Measurements from ENCODE around the gene DOCK9.
"Not testable (repeated sequence)": the region's sequence is repeated elsewhere in the genome, so short reads cannot be mapped to it uniquely, and the experiment has no call there.

Gene DOCK9

DNA sequence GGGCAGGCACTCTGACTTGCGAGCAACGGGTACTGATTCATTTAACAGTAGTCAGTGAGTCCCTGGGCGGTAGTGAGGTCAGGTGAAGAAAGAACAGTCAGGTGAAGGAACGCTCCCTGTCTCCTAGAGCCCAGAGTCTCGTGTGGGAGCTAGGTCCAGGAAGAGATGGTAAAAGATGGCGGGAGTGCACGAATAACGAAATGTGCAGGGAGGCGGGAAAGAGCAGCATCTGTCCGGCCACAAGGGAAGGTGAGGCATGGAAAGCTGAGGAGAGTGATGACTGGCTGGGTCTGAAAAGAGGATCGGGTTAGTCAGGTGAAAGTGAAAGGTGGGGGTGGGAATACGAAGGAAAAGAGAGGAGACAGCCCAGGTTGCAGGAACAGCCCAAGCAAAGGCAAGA lies 161.5 kb downstream of the DOCK9 start:
- DNase-seq, result no peak

DNA sequence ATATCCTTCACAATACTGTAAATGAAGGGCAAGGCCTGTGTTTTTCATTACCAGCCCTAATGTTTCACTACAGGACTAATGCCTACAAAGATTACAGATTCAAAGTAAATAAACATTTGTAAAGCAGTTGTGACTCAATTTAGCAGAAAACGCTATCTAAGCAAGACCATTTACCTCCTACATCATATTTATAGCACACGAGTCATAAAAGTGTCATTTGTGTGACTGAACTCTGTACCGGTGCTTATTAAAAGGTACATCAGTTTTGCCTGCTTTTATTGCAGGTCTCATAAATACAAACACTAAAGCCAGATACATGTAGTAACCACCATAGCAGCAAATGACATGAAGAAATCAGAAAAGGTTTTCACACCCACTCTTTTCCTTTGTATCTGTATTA lies 163.9 kb downstream of the DOCK9 start:
- DNase-seq, result no peak

DNA sequence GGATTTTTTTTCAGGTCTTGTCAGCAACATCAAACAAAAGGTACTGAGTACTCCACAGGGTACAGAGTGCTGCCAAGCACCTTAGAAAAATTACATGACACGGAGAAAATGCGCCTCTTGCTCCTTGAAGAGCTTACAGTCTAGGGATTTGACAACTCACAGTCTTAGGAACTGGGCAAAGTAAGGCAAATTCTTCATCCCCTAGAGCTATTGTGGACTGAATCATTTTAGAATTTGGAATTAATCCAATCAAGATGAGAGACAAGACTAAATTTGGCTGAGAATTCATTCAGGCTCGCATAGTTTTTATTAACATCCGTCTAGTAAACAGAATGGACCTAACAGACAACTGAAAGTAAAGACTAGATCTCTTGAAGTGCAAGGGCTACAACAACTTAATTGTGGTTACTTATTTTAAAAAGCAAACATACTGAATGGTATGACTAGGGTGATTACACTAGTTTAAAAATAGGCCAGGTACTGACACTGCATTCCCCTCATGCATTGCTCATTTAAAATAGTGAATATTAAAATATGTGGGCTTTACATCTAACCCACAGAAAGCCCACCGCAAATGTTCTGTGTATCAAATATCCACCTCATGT lies 165.6 kb downstream of the DOCK9 start:
- DNase-seq, result not testable (repeated sequence)

DNA sequence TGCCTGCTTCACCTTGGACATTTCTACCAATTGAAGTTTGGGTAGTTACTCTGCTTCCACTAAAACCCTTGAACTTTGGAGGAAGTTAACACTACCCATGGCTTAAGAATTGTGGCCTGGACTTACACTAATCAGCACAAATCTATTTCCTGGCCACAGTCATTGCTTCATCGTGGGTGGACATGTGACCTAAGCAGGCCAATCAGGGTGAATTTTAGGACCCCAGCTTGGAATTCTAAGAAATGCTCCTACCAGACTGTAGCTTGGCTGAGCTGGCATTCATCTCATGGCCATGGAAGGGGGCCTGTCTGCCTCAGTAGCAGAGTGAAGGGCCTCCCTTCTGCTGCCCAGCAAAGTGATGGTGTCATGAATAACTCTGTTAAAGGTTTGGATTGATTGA lies 167.1 kb downstream of the DOCK9 start:
- no peak for DNase-seq

DNA sequence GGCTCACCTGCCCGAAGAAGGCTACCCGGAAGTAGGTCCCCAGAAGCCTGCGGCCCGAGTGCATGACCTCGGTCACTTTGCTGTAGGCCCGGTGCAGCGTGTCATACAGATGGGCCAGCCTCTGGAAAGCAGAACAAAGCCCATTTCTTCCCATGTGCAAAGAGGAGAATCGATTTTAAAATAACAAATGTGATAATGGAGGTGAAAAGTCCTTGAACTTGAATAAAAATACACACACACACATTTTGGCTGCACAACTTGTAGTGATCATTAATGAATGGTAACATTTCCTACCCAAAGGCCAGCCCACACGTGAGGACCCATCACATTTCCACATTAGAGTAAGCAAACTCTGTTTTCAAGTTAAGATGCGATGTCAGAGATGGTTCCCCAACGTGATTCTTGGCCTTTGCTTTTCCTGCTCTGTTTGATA lies 168.5 kb downstream of the DOCK9 start:
- no peak for DNase-seq

DNA sequence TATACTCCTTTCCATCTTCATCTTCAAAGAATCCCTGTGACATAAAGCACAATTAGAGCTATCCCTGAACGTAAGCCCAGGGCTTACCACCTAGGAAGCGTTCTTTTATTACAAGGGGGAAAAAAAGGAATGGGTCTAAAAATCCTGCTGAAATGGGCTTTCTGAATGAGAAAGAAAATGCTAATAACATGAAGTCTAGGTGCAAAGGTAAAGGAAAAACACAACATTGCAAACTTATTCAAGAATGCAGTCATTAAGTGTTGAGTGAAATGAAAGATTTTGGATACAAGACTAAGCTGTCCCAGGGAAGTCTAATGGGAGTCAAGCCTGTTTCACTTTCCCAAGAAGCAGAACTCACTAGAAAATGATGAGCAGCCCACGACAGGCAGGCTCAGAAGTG lies 170.1 kb downstream of the DOCK9 start:
- no peak for DNase-seq

DNA sequence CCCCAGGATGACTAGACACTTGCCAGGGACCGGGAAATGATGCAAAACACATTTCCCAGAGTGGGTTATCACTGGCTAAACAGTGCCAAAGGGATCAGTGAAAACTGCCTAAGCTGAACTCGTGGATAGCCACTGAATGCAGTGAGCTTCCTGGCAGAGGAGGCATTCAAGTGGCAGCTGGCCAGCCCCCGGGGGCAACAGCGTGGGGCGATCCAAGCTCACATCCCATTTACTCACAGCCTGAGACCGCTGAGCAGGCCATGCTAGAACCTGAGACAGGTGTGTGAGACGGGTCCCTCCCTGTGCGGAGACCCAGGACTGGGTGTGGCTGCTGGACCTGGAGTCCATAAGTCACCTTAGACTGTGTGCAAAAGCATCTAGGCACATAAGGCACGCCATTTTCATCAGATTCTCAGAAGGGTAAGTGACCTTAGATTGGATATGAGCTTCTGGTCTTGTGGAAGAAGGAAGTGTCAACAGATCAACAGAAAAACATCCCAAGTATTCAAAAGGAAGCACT lies 173.5 kb downstream of the DOCK9 start:
- no peak for DNase-seq

DNA sequence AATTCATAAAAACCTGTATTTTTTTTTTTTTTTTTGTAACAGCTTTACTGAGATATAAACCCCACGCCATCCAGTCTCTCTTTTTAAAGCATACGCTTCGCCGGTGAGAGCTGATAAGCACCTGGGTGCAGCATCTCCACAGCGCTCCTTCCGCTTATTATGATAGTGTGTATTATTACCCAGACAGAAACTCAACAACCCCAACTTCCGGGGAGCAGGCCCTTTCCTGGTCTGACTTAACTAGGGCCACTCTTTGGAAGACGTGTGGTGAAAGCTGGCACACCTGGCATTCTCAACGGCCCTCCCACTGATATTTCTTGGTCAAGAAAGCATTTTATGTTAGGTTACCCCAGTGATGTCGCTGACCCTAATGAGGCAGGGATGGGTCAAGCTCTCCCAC lies 173.9 kb downstream of the DOCK9 start:
- DNase-seq, result no peak

DNA sequence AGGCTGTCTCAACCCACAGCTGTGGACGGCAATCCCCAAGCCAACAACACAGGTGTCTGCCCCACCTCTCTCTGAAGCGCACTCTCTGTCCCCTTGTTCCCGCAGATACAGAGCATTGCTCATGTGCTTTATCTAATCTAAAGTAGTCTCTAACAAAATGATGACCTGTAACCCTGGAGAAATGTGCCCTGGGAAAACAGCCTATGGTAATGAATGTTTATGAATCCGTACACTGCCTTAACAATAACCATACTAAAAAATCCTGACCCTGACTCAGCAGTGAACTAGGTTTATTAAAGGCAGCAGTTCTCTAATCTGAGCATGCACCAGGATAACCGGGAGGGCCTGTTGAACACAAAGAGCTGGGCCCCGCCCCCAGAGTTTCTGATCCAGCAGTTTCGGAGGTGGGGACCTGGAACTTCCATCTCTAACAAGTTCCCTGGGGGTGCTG lies 174.7 kb downstream of the DOCK9 start:
- DNase-seq, result no peak

DNA sequence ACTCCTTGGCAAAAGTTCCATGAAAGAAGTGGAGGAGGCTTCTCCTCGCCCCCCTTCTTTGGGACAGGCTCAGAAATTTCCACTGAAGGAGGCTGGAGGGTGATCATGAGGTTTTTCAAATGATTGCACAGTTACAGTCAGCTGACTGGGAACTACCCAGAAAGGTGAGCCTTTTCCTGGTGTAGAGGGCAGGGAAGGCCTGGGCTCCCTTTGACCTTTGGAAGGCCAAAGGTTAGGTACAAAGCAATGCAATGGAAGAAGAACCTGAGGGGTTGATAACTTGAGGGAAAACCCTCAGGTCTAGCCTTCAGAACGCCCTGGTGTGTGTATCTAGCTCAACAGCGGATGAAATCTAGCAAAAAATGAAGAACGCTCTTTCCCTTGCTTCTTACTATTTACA lies 175.3 kb downstream of the DOCK9 start:
- DNase-seq, result no peak

DNA sequence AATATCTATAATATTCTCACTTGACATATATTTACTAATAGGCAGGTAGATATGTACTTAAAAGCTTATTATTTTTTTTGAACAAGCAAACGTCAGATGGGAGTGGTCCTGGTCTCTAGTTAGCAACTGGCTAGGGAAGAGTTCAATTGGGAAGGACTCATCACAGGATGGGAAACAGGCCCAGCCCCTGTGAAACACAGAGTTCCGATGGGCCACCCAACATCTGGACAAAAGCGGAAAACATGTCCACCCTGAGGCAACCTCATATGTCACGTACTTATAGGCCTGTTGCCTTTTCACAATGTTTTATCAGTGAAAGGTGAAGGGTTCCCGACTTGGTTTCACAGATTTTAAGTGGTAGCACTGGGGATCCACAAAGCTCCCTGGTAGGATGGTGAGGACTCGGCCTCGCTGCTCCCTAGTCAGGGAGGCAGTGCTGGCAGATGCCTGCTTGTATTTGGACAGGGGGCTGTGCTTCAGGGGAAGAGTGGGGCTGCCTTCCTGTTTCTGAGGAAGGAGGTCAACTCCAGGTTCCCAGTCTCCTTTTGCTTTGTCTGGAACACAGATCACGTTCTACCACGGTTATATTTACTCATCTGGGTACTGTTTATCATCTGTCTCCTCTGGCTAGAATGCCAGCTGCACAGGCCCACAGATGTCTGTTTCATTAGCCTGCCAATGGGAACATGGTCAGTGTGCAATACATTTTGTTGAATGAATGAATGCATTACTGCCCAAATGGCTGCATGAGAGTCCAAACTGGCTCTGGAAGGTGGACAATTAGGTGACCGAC lies 176.0 kb downstream of the DOCK9 start:
- no peak for DNase-seq

DNA sequence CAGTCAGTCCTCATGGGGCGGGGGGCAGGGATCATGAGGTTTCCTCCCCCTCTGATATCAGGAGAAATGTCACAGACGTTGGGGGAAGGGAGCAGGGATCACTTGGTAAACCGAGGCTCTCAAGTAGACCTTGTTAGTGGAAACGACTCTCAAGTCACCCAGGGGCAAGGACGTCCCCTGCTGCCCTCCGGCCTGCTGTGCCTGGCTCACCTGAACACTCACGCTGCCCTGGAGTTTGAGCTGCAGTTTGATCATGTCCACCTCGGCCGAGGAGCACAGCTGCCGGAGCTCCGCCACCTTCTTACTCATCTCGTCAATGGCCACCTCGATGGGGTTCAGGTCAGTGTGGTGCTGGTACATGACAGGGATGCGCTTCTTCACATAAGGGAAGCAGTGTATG lies 177.8 kb downstream of the DOCK9 start:
- no peak for DNase-seq

DNA sequence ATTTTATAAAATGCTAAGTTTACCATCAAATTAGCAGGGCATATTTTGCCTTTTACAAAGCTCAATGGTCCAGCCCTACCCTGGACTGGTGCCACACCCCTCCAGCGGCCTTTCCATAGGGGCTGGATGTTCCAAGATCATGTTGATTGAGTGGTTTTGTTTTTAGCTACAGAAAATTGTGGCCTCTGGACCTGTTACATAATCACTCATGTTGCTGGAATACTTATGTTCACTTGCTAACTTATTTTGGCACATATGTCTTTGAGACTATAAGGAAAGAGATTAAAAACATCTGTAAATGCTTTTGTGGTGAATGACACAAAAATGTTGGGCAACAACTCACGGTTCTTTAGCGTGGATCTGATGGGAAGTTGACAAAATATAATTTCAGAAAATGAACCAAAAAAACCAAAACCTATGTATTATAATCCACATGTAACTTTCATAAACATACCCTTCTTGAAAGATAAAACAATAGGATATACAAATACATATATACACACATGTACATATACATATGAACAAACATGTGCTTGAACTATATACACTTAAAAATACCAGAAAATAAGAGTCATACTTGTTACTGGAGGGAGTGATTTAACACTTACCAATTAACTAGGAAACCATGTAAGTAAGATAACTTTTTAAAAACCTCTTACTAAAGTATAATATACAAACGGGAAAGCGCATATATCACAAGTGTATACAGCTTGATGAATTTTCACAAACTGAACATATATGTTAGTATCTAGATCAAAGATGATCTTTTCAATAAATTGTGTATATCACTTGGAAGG lies 178.8 kb downstream of the DOCK9 start:
- no peak for DNase-seq

DNA sequence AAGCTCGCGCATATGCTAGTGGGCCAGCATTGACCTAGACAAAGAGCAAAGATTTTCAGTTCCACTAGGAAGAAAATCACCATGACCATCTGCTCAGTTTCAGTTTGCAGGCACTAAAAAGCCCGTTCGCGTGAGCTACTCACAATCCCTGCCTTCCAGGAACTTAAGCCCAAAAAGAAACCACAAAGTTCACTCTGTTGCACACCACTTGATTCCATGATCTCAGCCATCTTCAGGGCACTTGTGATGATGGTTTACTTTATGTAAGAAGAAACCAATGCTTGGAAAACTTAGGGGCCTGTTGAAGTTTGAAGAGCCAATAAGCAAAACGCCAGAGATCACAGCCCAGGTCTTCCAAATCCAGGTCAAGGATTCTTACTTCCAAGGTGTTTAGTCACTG lies 180.4 kb downstream of the DOCK9 start:
- no peak for DNase-seq

DNA sequence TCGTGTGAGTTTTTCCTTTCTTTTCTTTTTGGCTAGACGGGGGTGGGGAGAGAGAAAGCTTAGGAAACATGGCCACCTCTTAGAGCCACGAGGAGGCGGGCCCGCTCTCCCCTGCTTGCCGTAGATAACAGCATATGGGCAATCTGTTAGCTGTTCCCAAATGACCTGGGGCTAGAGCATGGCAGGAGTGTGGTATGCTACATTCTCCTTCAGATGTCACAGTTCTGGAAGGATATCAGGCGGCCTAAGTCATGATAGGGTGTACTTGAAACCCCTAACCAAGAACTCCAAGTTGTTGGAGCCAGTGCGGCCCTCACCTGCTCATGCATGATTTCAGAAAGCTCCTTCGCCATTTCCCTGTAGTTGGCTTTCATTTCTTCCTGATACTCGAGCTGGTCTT lies 181.1 kb downstream of the DOCK9 start:
- DNase-seq, result no peak

DNA sequence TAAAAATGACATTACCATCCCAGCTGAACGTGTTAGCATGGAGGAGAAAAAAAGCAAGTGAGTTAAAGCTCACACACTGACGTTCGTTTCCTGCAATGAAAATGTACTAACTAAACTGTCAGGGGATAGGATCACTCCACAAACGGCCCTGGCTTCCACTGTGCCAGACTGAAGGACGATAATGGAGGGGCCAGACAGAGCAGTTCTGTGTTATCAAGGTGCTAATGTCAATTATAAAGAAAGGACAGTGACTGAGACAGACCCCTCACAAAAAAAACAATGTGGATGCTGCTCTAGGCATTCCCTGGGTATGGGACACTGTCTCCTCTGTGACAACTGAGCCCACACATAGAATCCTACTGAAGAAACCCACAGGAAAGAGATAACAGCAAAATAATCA lies 181.7 kb downstream of the DOCK9 start:
- DNase-seq, result no peak

DNA sequence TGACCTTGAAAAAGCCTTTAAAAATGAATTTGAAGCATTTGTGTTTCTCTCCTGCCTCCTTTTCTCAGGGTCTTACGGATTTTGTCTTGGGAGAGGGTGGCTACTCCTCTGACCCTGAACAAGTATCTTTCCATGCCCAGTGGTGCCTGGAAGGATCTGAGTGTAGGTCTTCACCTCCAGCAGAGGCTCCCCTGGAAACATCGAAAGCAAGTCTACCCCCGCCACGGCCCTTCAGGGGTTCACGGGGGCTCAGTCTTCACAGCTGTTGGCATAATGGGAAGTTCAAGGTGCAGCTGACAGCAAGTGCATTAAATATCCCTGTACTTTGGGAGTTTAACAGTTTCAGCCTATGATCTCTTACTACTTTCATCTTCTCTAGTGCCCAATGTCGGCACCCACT lies 182.6 kb downstream of the DOCK9 start:
- DNase-seq, result no peak

DNA sequence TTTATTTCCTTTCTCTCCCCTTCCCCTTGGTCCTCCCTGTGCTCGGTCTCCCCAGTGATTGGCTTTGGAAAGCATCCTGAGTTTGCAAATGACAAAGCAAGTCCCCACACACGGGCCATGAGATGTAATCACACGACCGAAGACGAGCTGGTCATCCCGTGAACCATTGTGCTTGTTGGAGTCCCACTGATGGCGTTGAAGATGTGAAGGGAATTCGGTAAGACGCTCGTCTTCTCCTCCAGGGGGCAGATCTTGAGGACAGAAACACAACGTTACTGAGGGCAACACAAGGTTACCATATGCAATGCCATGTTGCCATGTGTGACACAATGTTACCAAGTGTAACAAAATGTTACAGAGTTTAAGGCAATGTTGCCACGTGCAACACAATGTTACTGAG lies 183.4 kb downstream of the DOCK9 start:
- DNase-seq, result no peak

DNA sequence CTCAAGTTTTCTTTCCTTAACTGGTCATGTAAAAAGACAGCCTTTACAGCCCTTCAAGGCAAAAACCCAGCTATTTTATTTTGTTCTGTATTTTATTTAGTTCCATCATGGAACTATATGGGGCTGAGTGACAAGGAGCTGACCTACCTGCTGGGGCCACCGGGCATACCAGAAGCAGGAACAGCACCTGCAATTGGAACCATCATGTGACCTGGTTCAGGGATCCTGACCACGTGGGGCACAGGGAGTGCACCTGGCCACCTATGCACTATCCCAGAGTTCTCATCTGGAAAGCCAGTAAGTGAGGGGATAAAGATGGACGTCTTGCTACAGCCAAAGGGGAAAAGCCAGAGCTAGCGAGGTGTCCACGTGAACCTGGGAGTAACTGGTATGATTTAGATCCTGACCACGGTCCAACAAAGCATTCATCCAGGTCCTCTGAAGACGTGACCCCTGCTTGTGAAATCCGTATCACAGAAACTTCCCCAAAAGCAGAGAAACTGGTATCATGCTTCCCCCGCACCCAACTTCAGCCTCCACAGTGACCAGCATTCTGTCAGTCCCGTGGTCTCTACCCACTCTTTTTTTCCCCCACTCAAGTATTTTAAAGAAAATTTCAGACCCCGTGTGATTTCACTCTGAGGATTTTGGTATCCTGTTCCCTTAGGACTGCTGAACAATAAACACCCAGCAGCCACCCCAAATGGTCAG lies 184.9 kb downstream of the DOCK9 start:
- no peak for DNase-seq

DNA sequence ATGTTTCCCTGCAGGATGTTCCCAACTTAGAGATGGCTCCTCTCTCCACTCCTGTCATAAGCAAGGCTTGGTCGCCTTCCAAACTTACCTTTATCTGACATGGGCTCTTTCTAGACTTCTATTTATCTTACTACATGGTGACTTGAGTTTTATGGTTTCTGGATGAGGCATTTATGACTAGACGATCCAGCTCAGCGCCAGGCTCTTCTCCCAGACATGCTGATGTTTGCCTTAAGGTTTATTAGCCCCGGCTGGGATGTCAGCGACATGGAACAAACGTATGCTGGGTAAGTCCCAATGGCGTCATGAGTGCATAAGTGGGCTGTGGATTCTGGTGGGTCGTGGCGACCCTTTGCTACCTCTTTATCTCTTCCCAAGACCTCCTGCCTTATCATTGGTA lies 185.5 kb downstream of the DOCK9 start:
- no peak for DNase-seq

DNA sequence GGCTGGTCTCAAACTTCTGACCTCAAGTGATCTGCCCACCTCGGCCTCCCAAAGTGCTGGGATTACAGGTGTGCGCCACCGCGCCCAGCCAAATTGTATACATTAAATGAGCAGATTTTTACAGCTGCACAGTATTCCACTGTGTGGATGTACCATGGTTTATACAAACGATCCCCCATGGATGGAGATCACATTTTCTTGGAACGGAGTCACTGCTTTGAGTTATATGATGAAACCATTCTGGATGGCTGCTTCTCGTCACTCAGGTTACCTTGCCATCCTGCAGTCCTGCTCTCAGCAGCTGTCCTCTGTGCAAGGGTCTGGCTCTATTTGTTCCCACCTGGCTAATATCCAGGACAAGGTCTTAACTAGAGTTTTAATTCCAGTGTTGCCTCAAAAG lies 186.3 kb downstream of the DOCK9 start:
- DNase-seq, result no peak

DNA sequence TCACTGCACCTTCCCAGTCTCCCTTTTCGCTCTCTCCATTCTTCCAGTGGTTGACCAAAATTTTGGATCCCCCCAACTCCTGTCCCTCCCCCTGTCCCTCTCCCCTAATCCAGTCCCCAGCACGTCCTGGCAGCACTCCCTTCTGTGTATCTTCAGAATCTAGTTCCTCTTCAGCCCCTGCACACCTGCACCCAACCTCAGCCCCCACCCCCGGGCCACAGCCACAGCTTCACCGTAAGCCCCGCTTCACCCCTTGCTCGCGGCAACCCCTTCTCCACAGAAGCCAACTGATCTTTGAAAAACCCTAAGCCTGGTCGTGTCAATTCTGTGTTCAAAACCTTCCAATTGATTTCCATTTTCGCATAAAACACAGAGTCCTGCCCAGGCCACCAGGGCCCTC lies 189.9 kb downstream of the DOCK9 start:
- no peak for DNase-seq

DNA sequence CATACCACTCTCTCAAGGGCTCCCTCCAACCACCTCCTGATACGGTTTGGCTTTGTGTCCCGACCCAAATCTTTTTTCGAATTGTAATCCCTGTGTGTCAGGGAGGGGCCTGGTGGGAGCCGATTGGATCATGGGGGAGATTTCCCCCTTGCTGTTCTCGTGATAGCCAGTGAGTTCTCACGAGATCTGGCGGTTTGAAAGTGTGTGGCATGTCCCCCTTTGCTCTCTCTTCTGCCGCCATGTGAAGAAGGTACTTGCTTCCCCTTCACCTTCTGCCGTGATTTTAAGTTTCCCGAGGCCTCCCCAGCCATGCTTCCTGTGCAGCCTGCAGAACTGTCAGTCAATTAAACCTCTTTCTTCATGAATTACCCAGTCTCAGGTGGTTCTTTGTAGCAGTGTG lies 190.7 kb downstream of the DOCK9 start:
- DNase-seq, result no peak

Measured in CD4-positive, alpha-beta T cell treated with Interleukin-1 beta for 1 hour (primary cell).